Measurements from ENCODE around the gene NRF1. TPM values are rescaled to one million over a fixed set of nuclear protein-coding genes. Genes with fewer than 3 reads are reported as not detected.
A peak's percentile ranks its signal among the peaks of the same experiment; 100 is the strongest.

NRF1 gene
- total and polyA plus RNA-seq, 8 donors = 5.5 to 11.2 (median 7.0) TPM

DNA sequence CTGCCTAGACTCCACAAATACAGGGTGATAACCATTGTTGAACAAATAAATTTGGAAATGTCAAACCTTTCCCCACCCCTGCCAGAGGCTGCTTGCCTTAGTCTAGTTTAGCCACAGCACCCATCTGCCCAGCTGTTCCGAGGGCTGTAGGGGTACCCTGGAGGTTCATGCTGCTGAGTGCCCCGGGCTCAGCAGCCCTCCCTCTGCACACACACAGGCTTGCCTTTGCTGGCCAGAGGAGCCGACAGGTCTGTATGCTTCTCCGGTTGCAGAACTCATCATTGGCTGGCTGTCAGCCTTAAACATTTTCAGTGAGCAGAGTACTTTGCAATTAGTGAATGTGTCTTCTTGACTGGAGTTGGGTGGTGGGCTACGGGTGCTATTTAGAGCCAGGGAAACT is 122.9 kb downstream of the NRF1 start:
- H3K9me3 ChIP-seq = no peaks in the 10 kb centered on the region
- no peak overlapping the region for H3K4me3 ChIP-seq
- intact Hi-C loops (cut with DNase I) = no loop called here
- ATAC-seq (no peak), FAIRE-seq (no peak), DNase-seq (no peak)
- no peaks in the 10 kb centered on the region for H3K4me1 ChIP-seq
- no peak overlapping the region for H3K27ac ChIP-seq
- TF ChIP-seq, protein P1, sequence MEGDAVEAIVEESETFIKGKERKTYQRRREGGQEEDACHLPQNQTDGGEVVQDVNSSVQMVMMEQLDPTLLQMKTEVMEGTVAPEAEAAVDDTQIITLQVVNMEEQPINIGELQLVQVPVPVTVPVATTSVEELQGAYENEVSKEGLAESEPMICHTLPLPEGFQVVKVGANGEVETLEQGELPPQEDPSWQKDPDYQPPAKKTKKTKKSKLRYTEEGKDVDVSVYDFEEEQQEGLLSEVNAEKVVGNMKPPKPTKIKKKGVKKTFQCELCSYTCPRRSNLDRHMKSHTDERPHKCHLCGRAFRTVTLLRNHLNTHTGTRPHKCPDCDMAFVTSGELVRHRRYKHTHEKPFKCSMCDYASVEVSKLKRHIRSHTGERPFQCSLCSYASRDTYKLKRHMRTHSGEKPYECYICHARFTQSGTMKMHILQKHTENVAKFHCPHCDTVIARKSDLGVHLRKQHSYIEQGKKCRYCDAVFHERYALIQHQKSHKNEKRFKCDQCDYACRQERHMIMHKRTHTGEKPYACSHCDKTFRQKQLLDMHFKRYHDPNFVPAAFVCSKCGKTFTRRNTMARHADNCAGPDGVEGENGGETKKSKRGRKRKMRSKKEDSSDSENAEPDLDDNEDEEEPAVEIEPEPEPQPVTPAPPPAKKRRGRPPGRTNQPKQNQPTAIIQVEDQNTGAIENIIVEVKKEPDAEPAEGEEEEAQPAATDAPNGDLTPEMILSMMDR (IDR thresholded peaks at IDR 0.05) = no peak
- H3K36me3 ChIP-seq = no peaks in the 10 kb centered on the region
- 90 to 91% methylated on average over 5 of the region's 5 CpGs for WGBS, 2 donors
- no peaks in the 10 kb centered on the region for H3K27me3 ChIP-seq

DNA sequence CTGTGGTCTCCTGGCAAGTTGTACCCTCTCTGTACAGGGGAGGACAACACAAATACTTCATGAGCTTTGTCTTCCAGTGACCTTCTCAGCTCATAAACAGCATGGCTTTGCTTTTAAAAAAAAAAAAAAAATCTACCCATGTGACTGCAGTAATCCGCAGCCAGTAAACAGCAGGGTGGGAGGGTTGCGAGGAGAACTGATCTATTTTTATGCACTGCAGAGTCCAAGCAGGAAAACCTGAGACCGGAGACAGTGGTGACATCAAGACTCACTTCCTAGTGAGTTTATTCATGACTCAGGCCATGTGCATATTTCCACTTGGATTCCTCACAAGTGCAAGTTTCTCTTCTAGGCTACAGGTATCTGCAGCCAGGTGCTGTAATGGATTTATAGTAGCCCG is 127.9 kb downstream of the NRF1 start:
- H3K27me3 ChIP-seq = no peaks in the 10 kb centered on the region
- 49 to 53% methylated on average over 4 of the region's 4 CpGs for WGBS, 2 donors
- H3K36me3 ChIP-seq = no peaks in the 10 kb centered on the region
- FAIRE-seq = no peak
- DNase-seq = peak in 1 of 6 donors; percentile 11
- no peak overlapping the region for H3K4me3 ChIP-seq
- H3K4me1 ChIP-seq = no peaks in the 10 kb centered on the region
- intact Hi-C loops (cut with DNase I) = no loop called here
- no peaks in the 10 kb centered on the region for H3K9me3 ChIP-seq
- no peak overlapping the region for H3K27ac ChIP-seq
- peak; percentile 78 to 87 (median 80) for ATAC-seq
- TF ChIP-seq, protein P1 (IDR thresholded peaks at IDR 0.05) = no peak

DNA sequence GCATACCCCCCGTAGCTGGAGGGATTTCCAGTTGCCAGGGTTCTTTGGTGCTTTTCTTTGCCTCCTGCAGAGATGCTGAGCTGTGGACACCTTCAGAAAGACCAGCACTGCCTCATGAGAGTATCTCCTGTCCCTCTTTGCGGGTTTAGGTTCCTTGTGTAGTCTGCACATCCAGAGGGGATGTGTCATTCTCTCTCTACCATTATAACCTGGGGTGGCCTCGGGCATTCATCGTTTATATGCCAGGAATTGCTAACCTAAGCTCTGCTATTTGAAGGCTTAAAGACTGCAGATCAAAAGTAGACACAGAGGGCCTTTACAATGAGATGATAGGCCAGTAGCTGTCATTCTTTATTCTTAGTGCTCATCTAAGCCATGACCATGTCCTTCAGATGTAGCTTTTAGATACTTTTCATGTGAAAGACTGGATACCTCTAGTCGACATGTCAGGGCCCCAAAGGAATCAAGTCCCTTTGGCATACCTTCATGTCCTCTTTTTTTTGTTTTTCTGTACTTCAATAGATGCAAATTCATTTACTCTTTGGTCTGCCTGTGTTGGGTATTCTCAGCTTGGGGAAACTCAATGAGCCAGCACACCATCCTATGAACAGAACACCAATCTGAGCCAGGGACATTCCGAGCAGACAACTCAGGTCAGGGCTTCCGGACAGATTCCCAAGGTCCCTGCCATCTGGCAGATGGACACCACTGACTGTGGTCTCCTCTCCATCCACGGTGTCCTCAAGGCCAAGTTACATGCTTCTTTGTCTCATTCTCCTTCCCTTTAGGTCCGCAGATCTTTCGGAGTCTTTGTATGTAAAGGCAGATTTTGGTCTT is 129.3 kb downstream of the NRF1 start:
- TF ChIP-seq, protein P1 (IDR thresholded peaks at IDR 0.05) = no peak
- whole genome bisulfite sequencing, 2 donors = 85 to 87% methylated on average over 10 of the region's 10 CpGs
- intact Hi-C loops (cut with DNase I) = no loop called here

DNA sequence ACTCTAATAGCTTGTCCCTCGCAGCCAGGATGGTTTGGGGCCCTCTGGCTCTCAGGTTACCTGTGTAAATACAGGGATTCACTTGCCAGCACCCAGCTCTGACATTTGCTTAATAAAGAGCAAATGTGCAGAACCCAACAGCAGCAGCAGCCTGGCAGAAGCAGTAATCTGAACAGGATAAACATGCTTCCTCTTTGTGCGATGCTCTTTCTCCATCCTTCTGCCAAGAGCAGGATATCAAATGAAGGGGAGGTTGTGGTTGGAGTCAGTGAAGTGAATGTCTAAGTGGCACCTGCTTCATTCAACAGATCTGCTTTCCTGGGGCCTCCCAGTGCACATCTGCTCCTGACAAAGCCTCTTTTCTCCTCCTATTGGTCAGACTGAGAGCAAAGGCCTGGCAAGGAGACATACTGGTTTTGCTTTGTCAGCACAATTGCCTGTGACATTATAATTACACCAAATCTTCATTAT is 130.3 kb downstream of the NRF1 start:
- Histone ChIP-seq H3K27ac (no peak overlapping the region), H3K9me3 (no peaks in the 10 kb centered on the region), H3K4me1 (no peaks in the 10 kb centered on the region), H3K4me3 (no peak overlapping the region), H3K27me3 (no peaks in the 10 kb centered on the region), H3K36me3 (no peaks in the 10 kb centered on the region)
- TF ChIP-seq, protein P1 (IDR thresholded peaks at IDR 0.05) = no peak
- peak in 2 of 4 donors; percentile 55 to 63 for ATAC-seq
- no peak for DNase-seq
- intact Hi-C loops (cut with DNase I) = no loop called here
- 50 to 52% methylated on average over 2 of the region's 2 CpGs for WGBS, 2 donors
- FAIRE-seq = no peak

More for the DNA sequence above, 129.3 kb downstream of the NRF1 start:
- FAIRE-seq = no peak
- ATAC-seq = no peak
- no peaks in the 10 kb centered on the region for H3K27me3 ChIP-seq
- no peak for DNase-seq
- no peak overlapping the region for H3K27ac ChIP-seq
- no peaks in the 10 kb centered on the region for H3K36me3 ChIP-seq
- H3K9me3 ChIP-seq = no peaks in the 10 kb centered on the region
- no peaks in the 10 kb centered on the region for H3K4me1 ChIP-seq
- H3K4me3 ChIP-seq = no peak overlapping the region

DNA sequence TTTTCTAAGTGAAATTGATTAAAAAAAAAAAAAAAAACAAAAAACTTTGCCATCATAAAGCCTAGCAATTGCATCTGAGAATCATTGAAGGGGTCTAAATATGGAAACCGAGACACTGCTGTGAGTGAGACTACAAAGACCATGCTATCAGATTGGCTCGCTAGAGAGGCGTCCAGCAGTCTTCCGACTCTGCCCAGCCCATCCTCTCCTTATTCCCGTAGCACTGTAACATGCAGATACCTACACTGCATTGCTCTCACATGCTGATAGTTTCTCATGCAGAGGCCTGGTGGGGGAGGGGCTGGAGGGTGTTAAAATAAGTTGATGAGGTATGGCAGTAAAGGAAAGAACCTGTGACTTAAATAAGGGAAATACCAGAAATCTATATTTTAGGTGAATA is 130.7 kb downstream of the NRF1 start:
- DNase-seq = no peak
- H3K27ac ChIP-seq = no peak overlapping the region
- TF ChIP-seq, protein P1 (IDR thresholded peaks at IDR 0.05) = no peak
- intact Hi-C loops (cut with DNase I) = no loop called here
- FAIRE-seq = no peak
- H3K27me3 ChIP-seq = no peaks in the 10 kb centered on the region
- no peaks in the 10 kb centered on the region for H3K36me3 ChIP-seq
- H3K9me3 ChIP-seq = no peaks in the 10 kb centered on the region
- WGBS, 2 donors = 92 to 95% methylated on average over 5 of the region's 5 CpGs
- ATAC-seq = no peak
- no peaks in the 10 kb centered on the region for H3K4me1 ChIP-seq
- H3K4me3 ChIP-seq = no peak overlapping the region
